ENCODE data around the gene COL4A1.
A peak's percentile ranks its signal among the peaks of the same experiment; 100 is the strongest.
"Not testable (repeated sequence)": the region's sequence is repeated elsewhere in the genome, so short reads cannot be mapped to it uniquely, and the experiment has no call there.

COL4A1 gene

GRCh38 chr13:110114316-110114715 lies 192.6 kb downstream of the COL4A1 start:
- peak; percentile 40 for DNase-seq (ENCODE audit: low read depth)

GRCh38 chr13:110113284-110113764 lies 193.6 kb downstream of the COL4A1 start:
- peak; percentile 37 for DNase-seq (ENCODE audit: low read depth)

- not testable (repeated sequence) for DNase-seq (ENCODE audit: low read depth)
Observed at GRCh38 chr13:110112379-110112778, 194.6 kb downstream of the COL4A1 start.

- DNase-seq (ENCODE audit: low read depth) = no peak
Observed at GRCh38 chr13:110110783-110111182, 196.2 kb downstream of the COL4A1 start.

- peak; percentile 92 for DNase-seq (ENCODE audit: low read depth)
Observed at GRCh38 chr13:110109910-110110309, 197.0 kb downstream of the COL4A1 start.

GRCh38 chr13:110109140-110109783 lies 197.7 kb downstream of the COL4A1 start:
- no peak for DNase-seq (ENCODE audit: low read depth)

GRCh38 chr13:110108348-110109139 lies 198.4 kb downstream of the COL4A1 start:
- peak; percentile 88 for DNase-seq (ENCODE audit: low read depth)

GRCh38 chr13:110107568-110108347 lies 199.2 kb downstream of the COL4A1 start:
- DNase-seq (ENCODE audit: low read depth) = no peak

- peak; percentile 55 for DNase-seq (ENCODE audit: low read depth)
Observed at GRCh38 chr13:110106726-110107125, 200.2 kb downstream of the COL4A1 start.

GRCh38 chr13:110105136-110105535 lies 201.8 kb downstream of the COL4A1 start:
- no peak for DNase-seq (ENCODE audit: low read depth)

GRCh38 chr13:110103534-110103933 lies 203.4 kb downstream of the COL4A1 start:
- DNase-seq (ENCODE audit: low read depth) = no peak

GRCh38 chr13:110103026-110103425 lies 203.9 kb downstream of the COL4A1 start:
- no peak for DNase-seq (ENCODE audit: low read depth)

- no peak for DNase-seq (ENCODE audit: low read depth)
Observed at GRCh38 chr13:110102053-110102452, 204.9 kb downstream of the COL4A1 start.

GRCh38 chr13:110099922-110100321 lies 207.0 kb downstream of the COL4A1 start:
- DNase-seq (ENCODE audit: low read depth) = no peak
